DND-41 (cell line): ENCODE results near the gene FADD.

Experiments
- ATAC-seq: fragments of 200-7000 bp; cut with Tn5 transposase; 3 replicates; pipeline ENCODE4 v1.9.1; 2021; ENCODE audit warnings: low read depth; ENCODE audit not compliant: insufficient read depth
- DNase-seq: peaks from one replicate; pipeline ENCODE4 v3.0.0-alpha.2; 2020
- H2AFZ ChIP-seq: 2 replicates; pipeline ENCODE4 v1.6.0; 2012; ENCODE audit warnings: low read depth, low read length
- H3K27ac ChIP-seq: 2 replicates; pipeline ENCODE4 v1.5.1; 2012; ENCODE audit warnings: low read length, inconsistent platforms
- H3K27me3 ChIP-seq: fragments of 200-600 bp; sonication (generic); 2 replicates; pipeline ENCODE4 v1.6.0; 2012; ENCODE audit warnings: low read length, mild to moderate bottlenecking, inconsistent platforms; ENCODE audit not compliant: insufficient read depth, poor library complexity
- H3K36me3 ChIP-seq: 2 replicates; pipeline ENCODE4 v1.5.1; 2012; ENCODE audit warnings: low read length, inconsistent platforms; ENCODE audit not compliant: insufficient read depth
- H3K4me1 ChIP-seq: 2 replicates; pipeline ENCODE4 v1.5.1; 2012; ENCODE audit warnings: mild to moderate bottlenecking, low read length; ENCODE audit not compliant: insufficient read depth
- H3K4me2 ChIP-seq: 2 replicates; pipeline ENCODE4 v1.6.0; 2012; ENCODE audit warnings: mild to moderate bottlenecking, moderate library complexity, low read length, inconsistent platforms; ENCODE audit not compliant: insufficient read depth
- H3K4me3 ChIP-seq, 2 experiments: fragments of 200-600 bp in 1 of 2; shearing (Covaris generic) in 1 of 2; 2 replicates each; pipeline ENCODE4 v1.5.1; 2012 to 2016; ENCODE audit warnings: inconsistent platforms in 2 of 2, low read length in 2 of 2, mild to moderate bottlenecking in 2 of 2, low read depth in 1 of 2, moderate library complexity in 1 of 2
- H3K79me2 ChIP-seq: 2 replicates; pipeline ENCODE4 v1.6.0; 2012; ENCODE audit warnings: low read length, inconsistent platforms; ENCODE audit not compliant: insufficient read depth
- H3K9ac ChIP-seq: 2 replicates; pipeline ENCODE4 v1.6.0; 2012; ENCODE audit warnings: low read depth, mild to moderate bottlenecking, inconsistent platforms, low read length, moderate library complexity
- H3K9me3 ChIP-seq: 2 replicates; pipeline ENCODE4 v1.5.1; 2012; ENCODE audit warnings: low read length, moderate library complexity, mild to moderate bottlenecking, inconsistent platforms; ENCODE audit not compliant: insufficient read depth, severe bottlenecking
- H4K20me1 ChIP-seq: 2 replicates; pipeline ENCODE4 v1.6.0; 2012; ENCODE audit warnings: low read length; ENCODE audit not compliant: insufficient read depth
- EZH2 ChIP-seq: IDR thresholded peaks from 3 replicates; pipeline ENCODE4 v1.6.1; 2012; ENCODE audit warnings: borderline replicate concordance, low read depth, mild to moderate bottlenecking, moderate library complexity, low read length, inconsistent platforms; ENCODE audit not compliant: severe bottlenecking
- TF ChIP-seq, protein P1 (sequence below): IDR thresholded peaks from 2 replicates; pipeline ENCODE4 v1.5.1; 2012; ENCODE audit warnings: borderline replicate concordance, low read length, moderate library complexity, mild to moderate bottlenecking; ENCODE audit not compliant: poor library complexity, severe bottlenecking; ENCODE audit errors: extremely low read depth

The FADD gene

DNA sequence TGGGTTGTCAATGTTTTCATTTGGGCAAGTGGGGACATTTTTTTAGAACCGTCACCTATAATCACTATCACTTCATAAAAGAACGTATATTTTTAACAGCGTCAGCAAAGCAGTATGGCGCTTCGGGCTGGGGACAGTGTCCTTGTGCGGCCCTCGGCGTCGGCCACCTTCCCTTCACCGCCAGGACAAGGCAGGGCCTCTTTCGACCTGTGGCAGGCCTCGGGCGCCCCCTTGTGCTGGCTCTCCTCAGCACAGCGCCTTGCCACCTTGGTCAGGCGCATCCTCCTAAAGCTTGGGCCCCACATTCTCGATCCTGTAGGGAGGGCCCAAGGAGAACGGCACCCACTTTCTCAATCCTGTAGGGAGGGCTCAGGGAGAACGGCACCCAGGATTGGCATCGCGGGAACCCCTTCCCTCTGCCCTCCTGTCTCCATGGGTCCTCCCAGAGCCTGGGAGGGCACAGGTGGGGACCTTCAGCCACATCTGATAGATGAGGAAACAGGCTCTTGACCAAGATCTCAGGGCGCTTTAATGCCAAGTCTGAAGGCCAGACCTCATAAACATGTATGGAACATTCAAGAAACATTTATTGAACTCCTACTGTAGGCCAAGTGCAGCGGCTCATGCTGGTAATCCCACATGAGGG lies 11.5 kb upstream of the FADD start:
- no peaks in the 10 kb centered on the region for H3K9me3 ChIP-seq
- H3K4me2 ChIP-seq, result no peak overlapping the region
- no peak for TF ChIP-seq EZH2
- TF ChIP-seq, protein P1, sequence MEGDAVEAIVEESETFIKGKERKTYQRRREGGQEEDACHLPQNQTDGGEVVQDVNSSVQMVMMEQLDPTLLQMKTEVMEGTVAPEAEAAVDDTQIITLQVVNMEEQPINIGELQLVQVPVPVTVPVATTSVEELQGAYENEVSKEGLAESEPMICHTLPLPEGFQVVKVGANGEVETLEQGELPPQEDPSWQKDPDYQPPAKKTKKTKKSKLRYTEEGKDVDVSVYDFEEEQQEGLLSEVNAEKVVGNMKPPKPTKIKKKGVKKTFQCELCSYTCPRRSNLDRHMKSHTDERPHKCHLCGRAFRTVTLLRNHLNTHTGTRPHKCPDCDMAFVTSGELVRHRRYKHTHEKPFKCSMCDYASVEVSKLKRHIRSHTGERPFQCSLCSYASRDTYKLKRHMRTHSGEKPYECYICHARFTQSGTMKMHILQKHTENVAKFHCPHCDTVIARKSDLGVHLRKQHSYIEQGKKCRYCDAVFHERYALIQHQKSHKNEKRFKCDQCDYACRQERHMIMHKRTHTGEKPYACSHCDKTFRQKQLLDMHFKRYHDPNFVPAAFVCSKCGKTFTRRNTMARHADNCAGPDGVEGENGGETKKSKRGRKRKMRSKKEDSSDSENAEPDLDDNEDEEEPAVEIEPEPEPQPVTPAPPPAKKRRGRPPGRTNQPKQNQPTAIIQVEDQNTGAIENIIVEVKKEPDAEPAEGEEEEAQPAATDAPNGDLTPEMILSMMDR, result peak; percentile 63
- no peaks in the 10 kb centered on the region for H3K36me3 ChIP-seq
- H3K4me3 ChIP-seq, result no peak overlapping the region
- peaks cover 5% of the 10 kb centered on the region for H4K20me1 ChIP-seq
- ATAC-seq (no peak; the same call in 2 of the 3 replicates), DNase-seq (peak; percentile 27)
- no peak overlapping the region for H2AFZ ChIP-seq
- no peaks in the 10 kb centered on the region for H3K79me2 ChIP-seq
- no peaks in the 10 kb centered on the region for H3K27me3 ChIP-seq
- H3K27ac ChIP-seq, result no peak overlapping the region
- H3K9ac ChIP-seq, result no peak overlapping the region
- H3K4me1 ChIP-seq, result no peaks in the 10 kb centered on the region

DNA sequence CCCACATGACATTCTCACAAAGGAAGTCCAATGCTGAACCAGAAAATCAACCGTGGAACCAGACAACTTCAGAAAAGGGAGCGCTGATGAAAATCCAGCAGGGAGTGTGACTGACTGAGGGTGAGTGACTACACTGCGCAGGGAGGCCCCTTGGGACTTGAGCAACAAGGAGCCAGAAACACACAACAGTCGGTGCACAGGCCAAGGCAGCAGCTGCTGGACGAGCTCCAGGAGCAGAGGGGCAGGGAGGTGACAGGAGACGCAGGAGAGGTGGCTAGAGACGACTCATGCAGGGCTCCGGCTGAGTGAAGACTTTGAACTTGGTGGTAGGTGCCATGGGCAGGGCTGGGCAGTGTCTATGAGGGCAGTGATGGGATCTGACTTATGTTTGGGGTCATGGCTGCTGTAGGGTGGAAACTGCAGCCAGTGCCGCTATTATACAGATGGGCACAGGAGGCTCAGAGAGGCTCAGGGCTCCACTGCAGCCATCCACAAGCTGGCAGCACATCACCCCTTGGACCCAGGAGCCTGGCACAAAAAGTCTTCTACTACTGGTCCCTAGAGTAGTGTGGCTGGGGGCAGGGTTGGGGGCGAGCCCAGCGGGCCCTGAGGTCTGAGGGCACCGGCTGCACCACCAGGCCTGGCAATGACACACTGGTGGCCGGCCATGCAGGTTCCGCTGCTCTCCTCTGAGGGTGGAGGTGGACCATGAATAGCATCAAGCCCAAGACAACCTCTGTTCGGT lies 10.3 kb upstream of the FADD start:
- no peak overlapping the region for H3K4me2 ChIP-seq
- H3K27me3 ChIP-seq, result no peaks in the 10 kb centered on the region
- H3K9ac ChIP-seq, result no peak overlapping the region
- no peaks in the 10 kb centered on the region for H3K9me3 ChIP-seq
- peaks cover 5% of the 10 kb centered on the region for H4K20me1 ChIP-seq
- no peak for ATAC-seq
- H3K27ac ChIP-seq, result no peak overlapping the region
- TF ChIP-seq, protein P1, result no peak
- TF ChIP-seq EZH2, result no peak
- H3K36me3 ChIP-seq, result no peaks in the 10 kb centered on the region
- no peaks in the 10 kb centered on the region for H3K79me2 ChIP-seq
- DNase-seq, result no peak
- H2AFZ ChIP-seq, result no peak overlapping the region
- H3K4me3 ChIP-seq, result no peak overlapping the region
- H3K4me1 ChIP-seq, result no peaks in the 10 kb centered on the region

DNA sequence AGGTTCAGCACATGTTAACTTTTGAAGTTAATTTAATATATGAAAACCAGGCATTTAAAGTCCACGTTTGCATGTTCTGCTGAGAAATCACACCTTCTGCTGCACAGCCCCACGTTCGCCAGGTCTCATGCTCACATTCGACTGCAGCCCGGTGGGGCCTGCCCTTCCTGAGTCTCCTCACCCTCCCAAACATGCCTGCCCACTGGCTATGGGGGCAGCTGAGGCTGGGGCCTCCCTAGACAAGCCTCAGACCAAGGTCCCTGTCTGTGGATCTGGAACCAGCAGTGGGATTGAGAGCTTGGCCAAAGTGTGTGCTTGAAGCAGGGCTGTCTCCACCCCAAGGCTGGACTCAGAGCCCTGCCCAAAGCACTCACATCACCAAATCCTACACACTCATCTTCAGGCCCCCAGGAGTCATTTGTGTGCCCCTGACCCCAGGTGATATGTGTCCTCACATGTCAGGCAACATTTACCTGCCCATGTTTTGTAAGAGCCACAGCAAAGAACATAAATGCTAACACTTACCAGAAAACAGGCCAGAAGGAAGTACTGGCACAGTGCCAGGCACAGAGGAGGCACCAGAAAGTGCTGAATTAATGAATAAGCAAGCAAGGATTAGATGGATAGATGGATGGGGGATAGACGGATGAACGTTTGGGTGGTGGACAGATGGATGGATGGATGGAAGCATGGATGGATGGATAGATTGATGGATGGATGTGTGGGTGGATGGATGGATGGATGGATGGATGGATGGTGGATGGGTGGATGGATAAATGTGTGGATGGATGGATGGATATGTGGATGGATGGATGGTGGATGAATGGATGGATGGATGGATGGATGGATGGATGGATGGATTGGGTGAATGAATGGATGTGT lies 9.4 kb upstream of the FADD start:
- DNase-seq (no peak), ATAC-seq (no peak)
- Histone ChIP-seq H2AFZ (no peak overlapping the region), H4K20me1 (peaks cover 5% of the 10 kb centered on the region), H3K9ac (no peak overlapping the region), H3K4me2 (no peak overlapping the region), H3K4me1 (no peaks in the 10 kb centered on the region), H3K36me3 (no peaks in the 10 kb centered on the region), H3K27ac (no peak overlapping the region), H3K79me2 (no peaks in the 10 kb centered on the region), H3K9me3 (no peaks in the 10 kb centered on the region), H3K4me3 (no peak overlapping the region), H3K27me3 (no peaks in the 10 kb centered on the region)
- no peak for TF ChIP-seq EZH2
- TF ChIP-seq, protein P1, result no peak
